Heart left ventricle (tissue), 16 donors: ENCODE results near the gene CSF1. TPM values are rescaled to one million over a fixed set of nuclear protein-coding genes. Genes with fewer than 3 reads are reported as not detected.

ENCODE experiments used
- ATAC-seq, 4 donors: fragments of 200-7000 bp; cut with Tn5 transposase; one replicate each; pipeline ENCODE4 v1.9.1; 2020 to 2022; ENCODE audit warnings: moderate library complexity in 4 of 4, mild to moderate bottlenecking in 3 of 4, moderate number of reproducible peaks in 1 of 4
- DNase-seq, 5 donors: peaks; one replicate each; pipeline ENCODE4 v3.0.0-alpha.2; 2020
- H3K27ac ChIP-seq, 12 donors: fragments of 200-600 bp; sonication (generic) in 4 of 12; one replicate each; pipeline versions ENCODE4 v1.5.0 to v1.8.0; 2016 to 2022; ENCODE audit warnings: mild to moderate bottlenecking in 2 of 12
- H3K27me3 ChIP-seq, 9 donors: fragments of 200-600 bp; sonication (generic) in 2 of 9; one replicate each; pipeline versions ENCODE4 v1.5.1 to v1.8.0; 2016 to 2022; ENCODE audit warnings: mild to moderate bottlenecking in 3 of 9
- H3K36me3 ChIP-seq, 9 donors: fragments of 200-600 bp; sonication (generic) in 2 of 9; one replicate each; pipeline versions ENCODE4 v1.5.0 to v1.8.0; 2018 to 2022; ENCODE audit warnings: mild to moderate bottlenecking in 2 of 9
- H3K4me1 ChIP-seq, 12 donors: fragments of 200-600 bp; sonication (generic) in 4 of 12; one replicate each; pipeline versions ENCODE4 v1.5.0 to v1.8.0; 2016 to 2022; ENCODE audit warnings: mild to moderate bottlenecking in 3 of 12
- H3K4me3 ChIP-seq, 12 donors: fragments of 200-600 bp; sonication (generic) in 4 of 12; one replicate each; pipeline versions ENCODE4 v1.5.0 to v1.8.0; 2017 to 2022; ENCODE audit warnings: mild to moderate bottlenecking in 9 of 12, moderate library complexity in 4 of 12
- H3K9me3 ChIP-seq, 12 donors: fragments of 200-600 bp; sonication (generic) in 4 of 12; one replicate each; pipeline versions ENCODE4 v1.5.0 to v1.8.0; 2016 to 2022; ENCODE audit warnings: mild to moderate bottlenecking in 1 of 12
- POLR2A ChIP-seq, 2 donors: fragments of 450-650 bp; IDR thresholded peaks; one replicate each; pipeline ENCODE4 v1.6.1; 2017; ENCODE audit warnings: antibody characterized with exemption in 2 of 2, mild to moderate bottlenecking in 2 of 2, moderate library complexity in 2 of 2
- WGBS, 4 donors: extraction: QIAGEN DNeasy Blood & Tissue Kit in 2 of 4; methylation state at CpG; one replicate each; pipeline versions ENCODE4 v1.1.5 to v1.1.7; 2013 to 2018; 5-methylcytosine and 5-hydroxymethylcytosine counted together
- intact Hi-C, 10 donors: fragments of 100-400 bp; cut with DNase I; formaldehyde crosslinking; loops; one replicate each; pipeline versions ENCODE4 v1.11.1 to v1.14.2; 2022
- polyA plus RNA-seq, 2 donors: library from polyadenylated mRNA; stranded (reverse); fragments of 200-250 nt; gene quantifications; one replicate each; pipeline ENCODE4 v1.2.3, GENCODE V29; 2013
- total RNA-seq, 9 donors: library from RNA; depleted of rRNA in 2 of 9; stranded (reverse); fragments of >200 nt in 2 of 9; fragmentation: NEBNext Ultra II Directional in 3 of 9; extraction: Animal tissue kit (Norgen Biotek cat#: 25700) in 3 of 9; gene quantifications; one replicate each; pipeline versions ENCODE4 v1.1.0 to v1.2.4, GENCODE V29; 2016 to 2023
- TF ChIP-seq, protein P1 (sequence below), 12 donors: fragments of 200-600 bp; sonication (generic) in 4 of 12; IDR thresholded peaks; one replicate each; pipeline versions ENCODE4 v1.5.0 to v1.8.0; 2018 to 2022; ENCODE audit warnings: antibody characterized with exemption in 12 of 12, mild to moderate bottlenecking in 5 of 12
- donor health status: ischemic (EF 13 %, LVEDD 7.1; RV severe dilation, severe dysfunction).
- donor health status: healthy with polysubstance abuse.
- donor health status: DM: no; HTN: yes; CAD: no.
- donor health status: DM: no; HTN: no; CAD: no.
- donor health status: ischemic (EF 25% LVEDD 6.9; RV normal size, moderate dysfunction).
- donor health status: ischemic (EF 25% LVEDD 5.7; RV mildly dilated, moderate dysfunction).
- donor health status: healthy.
- donor health status: DM: yes; HTN: yes; CAD: no.
- donor health status: ischemic (EF 35%, LVEDD 5.7; RV mildly dilated, moderate dysfunction).
- donor health status: nonischemic (EF 11% LVEDD 7.7; RV severe dilation, severe dysfunction).
- donor health status: DM: yes; HTN: yes; CAD: no.
- donor health status: PGD.
- donor health status: ischemic (EF 29% LVEDD 5.4; RV normal size, mild dysfunction).
- donor health status: nonischemic (EF 23%, LVEDD 6.1; RV moderate dilation, normal function).

CSF1 gene
- total and polyA plus RNA-seq, 11 donors, result 9.0 to 64.8 (median 13.3) TPM

DNA sequence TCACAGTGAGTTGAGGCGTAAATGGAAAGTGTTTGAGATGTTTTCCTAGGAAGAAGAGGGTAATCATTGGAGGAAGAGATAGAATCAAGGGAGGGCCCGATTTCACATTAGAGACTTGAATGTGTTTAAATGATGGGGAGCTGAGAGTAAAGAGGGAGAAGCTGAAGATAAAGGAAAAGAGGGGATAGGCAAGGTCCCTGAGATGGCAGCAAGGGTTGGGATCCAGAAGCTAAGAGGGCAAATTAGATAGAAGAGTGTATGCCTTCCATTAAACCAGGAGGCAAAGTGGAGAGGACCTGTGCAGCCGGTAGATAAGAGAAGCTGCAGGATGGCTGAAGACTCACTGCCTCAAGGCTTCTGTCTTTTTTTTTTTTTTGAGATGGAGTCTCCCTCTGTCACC is 21.6 kb upstream of the CSF1 start:
- H3K4me1 ChIP-seq, result peaks cover 3 to 75% (median 33%) of the 10 kb centered on the region in 12 donors
- 94 to 99% (median 95%) methylated on average over 3 of the region's 3 CpGs for WGBS, 4 donors
- no peak overlapping the region for H3K27ac ChIP-seq
- no peaks in the 10 kb centered on the region for H3K27me3 ChIP-seq
- no peaks in the 10 kb centered on the region for H3K9me3 ChIP-seq
- DNase-seq (no peak), ATAC-seq (no peak)
- H3K4me3 ChIP-seq, result no peak overlapping the region
- no peaks in the 10 kb centered on the region for H3K36me3 ChIP-seq
- intact Hi-C loops, result no loop called here
- TF ChIP-seq POLR2A (IDR thresholded peaks at IDR 0.05), result no peak
- TF ChIP-seq, protein P1, sequence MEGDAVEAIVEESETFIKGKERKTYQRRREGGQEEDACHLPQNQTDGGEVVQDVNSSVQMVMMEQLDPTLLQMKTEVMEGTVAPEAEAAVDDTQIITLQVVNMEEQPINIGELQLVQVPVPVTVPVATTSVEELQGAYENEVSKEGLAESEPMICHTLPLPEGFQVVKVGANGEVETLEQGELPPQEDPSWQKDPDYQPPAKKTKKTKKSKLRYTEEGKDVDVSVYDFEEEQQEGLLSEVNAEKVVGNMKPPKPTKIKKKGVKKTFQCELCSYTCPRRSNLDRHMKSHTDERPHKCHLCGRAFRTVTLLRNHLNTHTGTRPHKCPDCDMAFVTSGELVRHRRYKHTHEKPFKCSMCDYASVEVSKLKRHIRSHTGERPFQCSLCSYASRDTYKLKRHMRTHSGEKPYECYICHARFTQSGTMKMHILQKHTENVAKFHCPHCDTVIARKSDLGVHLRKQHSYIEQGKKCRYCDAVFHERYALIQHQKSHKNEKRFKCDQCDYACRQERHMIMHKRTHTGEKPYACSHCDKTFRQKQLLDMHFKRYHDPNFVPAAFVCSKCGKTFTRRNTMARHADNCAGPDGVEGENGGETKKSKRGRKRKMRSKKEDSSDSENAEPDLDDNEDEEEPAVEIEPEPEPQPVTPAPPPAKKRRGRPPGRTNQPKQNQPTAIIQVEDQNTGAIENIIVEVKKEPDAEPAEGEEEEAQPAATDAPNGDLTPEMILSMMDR (IDR thresholded peaks at IDR 0.05), result no peak

DNA sequence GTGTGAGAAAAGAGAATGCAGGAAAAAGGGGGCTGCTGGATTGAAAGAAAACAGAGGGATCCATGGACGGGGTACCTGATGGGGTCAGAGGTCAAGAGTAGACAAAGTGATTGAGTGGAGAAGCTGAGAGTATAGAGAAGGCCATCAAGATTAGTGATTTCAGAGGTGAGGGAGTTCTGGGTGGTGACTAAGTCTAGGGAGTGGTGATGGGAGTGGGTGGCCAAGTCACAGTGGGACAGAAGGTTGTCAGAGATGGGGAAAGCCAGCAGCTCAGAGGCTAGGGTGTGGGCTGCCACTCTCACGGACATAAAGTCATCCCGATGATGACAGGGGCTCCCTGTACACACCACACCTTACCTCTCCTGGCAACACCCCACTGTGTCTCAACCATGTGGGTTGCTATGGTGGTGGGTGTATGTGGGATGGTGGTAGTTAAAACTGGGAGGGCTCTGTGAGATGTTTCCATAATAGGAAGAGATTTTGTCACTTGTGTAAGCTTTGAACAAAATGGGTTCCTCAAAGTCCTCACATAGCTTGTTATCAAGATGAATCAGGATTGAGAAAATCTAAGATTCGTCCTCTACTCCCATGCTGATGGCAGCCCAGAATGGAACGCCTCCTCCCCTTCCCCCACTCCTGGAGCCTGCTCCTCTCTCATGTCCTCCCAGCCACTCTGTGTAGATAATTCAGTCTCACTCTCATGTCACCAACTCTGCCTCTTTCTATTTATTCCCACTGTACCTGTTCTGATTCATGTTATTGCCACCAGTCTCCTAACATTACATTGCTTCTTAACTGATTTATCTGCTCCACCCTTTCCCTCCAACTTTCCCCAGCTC is 20.3 kb upstream of the CSF1 start:
- no peaks in the 10 kb centered on the region for H3K27me3 ChIP-seq
- TF ChIP-seq POLR2A (IDR thresholded peaks at IDR 0.05), result no peak
- TF ChIP-seq, protein P1 (IDR thresholded peaks at IDR 0.05), result no peak
- peaks cover 0 to 74% (median 33%) of the 10 kb centered on the region in 12 donors for H3K4me1 ChIP-seq
- no peak overlapping the region for H3K27ac ChIP-seq
- no peaks in the 10 kb centered on the region for H3K9me3 ChIP-seq
- no peak overlapping the region for H3K4me3 ChIP-seq
- H3K36me3 ChIP-seq, result no peaks in the 10 kb centered on the region
- DNase-seq (no peak), ATAC-seq (peak; percentile 35 to 61 (median 51))
- 77 to 81% (median 79%) methylated on average over 5 of the region's 5 CpGs for WGBS, 4 donors
- intact Hi-C loops, result no loop called here

- 35 to 69% (median 51%) methylated on average over 4 to 7 of the region's 7 CpGs for WGBS, 4 donors
- H3K4me1 ChIP-seq, result peaks cover 0 to 74% (median 47%) of the 10 kb centered on the region in 12 donors
- no peak overlapping the region for H3K4me3 ChIP-seq
- TF ChIP-seq POLR2A (IDR thresholded peaks at IDR 0.05), result no peak
- TF ChIP-seq, protein P1 (IDR thresholded peaks at IDR 0.05), result no peak
- no peaks in the 10 kb centered on the region for H3K27me3 ChIP-seq
- DNase-seq, result peak in 2 of 5 donors; percentile 48 to 56
- peak overlapping the region in 7 of 12 donors; percentile 15 to 74 (median 55) for H3K27ac ChIP-seq
- no peaks in the 10 kb centered on the region for H3K36me3 ChIP-seq
- H3K9me3 ChIP-seq, result no peaks in the 10 kb centered on the region
- intact Hi-C loops, result no loop called here
- ATAC-seq, result peak in 1 of 4 donors; percentile 62
Measured at GRCh38 chr1:109891930-109892329, 18.7 kb upstream of the CSF1 start.

- DNase-seq (peak in 3 of 5 donors; percentile 47 to 53 (median 51)), ATAC-seq (peak in 2 of 4 donors; percentile 33 to 67)
- H3K9me3 ChIP-seq, result no peaks in the 10 kb centered on the region
- no peak overlapping the region for H3K4me3 ChIP-seq
- TF ChIP-seq, protein P1 (IDR thresholded peaks at IDR 0.05), result no peak
- TF ChIP-seq POLR2A (IDR thresholded peaks at IDR 0.05), result no peak
- no peaks in the 10 kb centered on the region for H3K36me3 ChIP-seq
- H3K27me3 ChIP-seq, result no peaks in the 10 kb centered on the region
- peaks cover 0 to 74% (median 52%) of the 10 kb centered on the region in 12 donors for H3K4me1 ChIP-seq
- H3K27ac ChIP-seq, result peak overlapping the region in 8 of 12 donors; percentile 11 to 74 (median 46)
- intact Hi-C loops, result no loop called here
- 58 to 72% (median 69%) methylated on average over 10 of the region's 10 CpGs for WGBS, 4 donors
Measured at GRCh38 chr1:109892561-109893368, 17.9 kb upstream of the CSF1 start.
